SK-N-SH (cell line): ENCODE measurements around the gene TLX3. TPM values are rescaled to one million over a fixed set of nuclear protein-coding genes. Genes with fewer than 3 reads are reported as not detected.

Experiments
- CTCF ChIA-PET: fragments of 300-600, 350-600 bp; formaldehyde crosslinking; extraction: SDS; loops from one replicate; lab custom pipeline; 2021; lab: Yijun Ruan, JAX
- POLR2A ChIA-PET: fragments of 350-600 bp; sonication (Branson Sonifier 250); formaldehyde crosslinking; extraction: SDS; loops from one replicate; lab custom pipeline; 2020; ENCODE audit warnings: antibody characterized with exemption, inconsistent platforms; lab: Yijun Ruan, JAX
- DNase-seq: peaks from one replicate; pipeline ENCODE4 v3.0.0; 2012
- H2AFZ ChIP-seq: fragments of 200-600 bp; sonication (generic); 2 replicates; pipeline ENCODE4 v1.8.1; 2016; ENCODE audit warnings: antibody characterized with exemption, mild to moderate bottlenecking, low read depth
- H3F3A ChIP-seq: fragments of 200-600 bp; sonication (generic); replicated peaks from 2 replicates; pipeline ENCODE3; 2016; ENCODE audit warnings: antibody characterized with exemption, mild to moderate bottlenecking; ENCODE audit not compliant: insufficient read depth
- H3K27ac ChIP-seq, 2 experiments: fragments of 200-500 bp in 1 of 2; fragments of 200-600 bp in 1 of 2; sonication (Bioruptor generic) in 1 of 2; sonication (generic), shearing (Covaris generic) in 1 of 2; 2 replicates each; pipeline versions ENCODE4 v1.5.1 to v1.6.1; 2014 to 2016; ENCODE audit warnings: low read depth in 2 of 2, inconsistent platforms in 1 of 2, low read length in 1 of 2, mild to moderate bottlenecking in 1 of 2, mixed read lengths in 1 of 2
- H3K27me3 ChIP-seq: fragments of 200-600 bp; sonication (generic), shearing (Covaris generic); 2 replicates; pipeline ENCODE4 v1.6.1; 2016; ENCODE audit warnings: mixed run types; ENCODE audit not compliant: insufficient read depth
- H3K36me3 ChIP-seq, 2 experiments: fragments of 200-500 bp in 1 of 2; fragments of 200-600 bp in 1 of 2; sonication (Bioruptor generic) in 1 of 2; sonication (generic) in 1 of 2; replicated peaks in 1 of 2; 2 replicates each; pipeline versions ENCODE3 to v1.5.1; 2014 to 2016; ENCODE audit warnings: low read length in 1 of 2, mild to moderate bottlenecking in 1 of 2; ENCODE audit not compliant: insufficient read depth in 2 of 2, control insufficient read depth in 1 of 2
- H3K4me1 ChIP-seq, 2 experiments: fragments of 200-500 bp in 1 of 2; fragments of 200-600 bp in 1 of 2; sonication (Bioruptor generic) in 1 of 2; sonication (generic), shearing (Covaris generic) in 1 of 2; 2 replicates each; pipeline versions ENCODE4 v1.5.1 to v1.6.1; 2014 to 2016; ENCODE audit warnings: low read depth in 1 of 2, low read length in 1 of 2, mixed run types in 1 of 2; ENCODE audit not compliant: insufficient read depth in 2 of 2, control insufficient read depth in 1 of 2
- H3K4me2 ChIP-seq: fragments of 200-600 bp; sonication (generic), shearing (Covaris generic); 2 replicates; pipeline ENCODE4 v1.6.1; 2017; ENCODE audit warnings: mixed run types
- H3K4me3 ChIP-seq, 2 experiments: fragments of 200-500 bp in 1 of 2; fragments of 200-600 bp in 1 of 2; sonication (Bioruptor generic) in 1 of 2; sonication (generic), shearing (Covaris generic) in 1 of 2; 2 replicates each; pipeline versions ENCODE4 v1.5.1 to v1.8.1; 2014 to 2016; ENCODE audit warnings: low read depth in 2 of 2, inconsistent platforms in 1 of 2, low read length in 1 of 2, mild to moderate bottlenecking in 1 of 2, mixed read lengths in 1 of 2, moderate library complexity in 1 of 2
- H3K79me2 ChIP-seq: fragments of 200-600 bp; sonication (generic); 2 replicates; pipeline ENCODE4 v1.8.1; 2017; ENCODE audit warnings: mild to moderate bottlenecking; ENCODE audit not compliant: insufficient read depth
- H3K9ac ChIP-seq: fragments of 200-600 bp; sonication (generic); 2 replicates; pipeline ENCODE4 v1.6.1; 2017; ENCODE audit warnings: mixed run types
- H3K9me2 ChIP-seq: fragments of 200-600 bp; sonication (generic); 2 replicates; pipeline ENCODE4 v1.6.1; 2017; ENCODE audit warnings: mixed run types
- H3K9me3 ChIP-seq: fragments of 200-600 bp; sonication (generic); 2 replicates; pipeline ENCODE4 v1.6.1; 2017; ENCODE audit warnings: mixed run types, mild to moderate bottlenecking, moderate library complexity
- H4K20me1 ChIP-seq: fragments of 200-600 bp; sonication (generic); 2 replicates; pipeline ENCODE4 v1.6.1; 2017; ENCODE audit warnings: mild to moderate bottlenecking, mixed run types; ENCODE audit not compliant: insufficient read depth
- ELF1 ChIP-seq: IDR thresholded peaks from 2 replicates; pipeline ENCODE4 v1.4.0; 2012
- GATA2 ChIP-seq: sonication (generic); formaldehyde crosslinking; IDR thresholded peaks from 2 replicates; pipeline ENCODE4 v1.5.0; 2020; ENCODE audit warnings: mild to moderate bottlenecking, missing genetic modification reagents
- JUND ChIP-seq: IDR thresholded peaks from 2 replicates; pipeline ENCODE4 v1.4.0; 2012
- MAX ChIP-seq: IDR thresholded peaks from 2 replicates; pipeline ENCODE4 v1.4.0; 2012; ENCODE audit warnings: low read depth
- NFIC ChIP-seq: IDR thresholded peaks from 2 replicates; pipeline ENCODE4 v1.4.0; 2012; ENCODE audit warnings: borderline replicate concordance
- NRF1 ChIP-seq: IDR thresholded peaks from 2 replicates; pipeline ENCODE4 v1.6.1; 2012; ENCODE audit warnings: low read depth, mild to moderate bottlenecking, low read length
- RCOR1 ChIP-seq: fragments of 150-350 bp; IDR thresholded peaks from 2 replicates; pipeline ENCODE4 v1.6.1; 2017; ENCODE audit warnings: antibody characterized with exemption, low read length
- SIN3A ChIP-seq: IDR thresholded peaks from 2 replicates; pipeline ENCODE4 v1.6.1; 2012; ENCODE audit warnings: low read depth, mild to moderate bottlenecking, low read length, moderate library complexity, borderline replicate concordance
- ZBTB33 ChIP-seq: IDR thresholded peaks from 2 replicates; pipeline ENCODE4 v1.4.0; 2012; ENCODE audit warnings: low read depth, borderline replicate concordance
- WGBS: methylation state at CpG from one replicate; pipeline ENCODE4 v1.1.6; 2017; ENCODE audit warnings: low lambda C conversion rate; 5-methylcytosine and 5-hydroxymethylcytosine counted together
- polyA plus RNA-seq, 3 experiments: library from polyadenylated mRNA; depleted of rRNA; stranded (reverse); fragments of >200 nt; gene quantifications; 2 replicates each; pipeline ENCODE4 v1.2.3, GENCODE V29; 2012
- TF ChIP-seq, protein P1 (sequence below): fragments of 200-600 bp; sonication (generic); IDR thresholded peaks from 2 replicates; pipeline ENCODE4 v1.6.1; 2017; ENCODE audit warnings: antibody characterized with exemption, mild to moderate bottlenecking, moderate library complexity

The TLX3 gene
- polyA plus RNA-seq, 1 of the 3 experiments (the other 2 are of a cell fraction), result 4.7 TPM

DNA sequence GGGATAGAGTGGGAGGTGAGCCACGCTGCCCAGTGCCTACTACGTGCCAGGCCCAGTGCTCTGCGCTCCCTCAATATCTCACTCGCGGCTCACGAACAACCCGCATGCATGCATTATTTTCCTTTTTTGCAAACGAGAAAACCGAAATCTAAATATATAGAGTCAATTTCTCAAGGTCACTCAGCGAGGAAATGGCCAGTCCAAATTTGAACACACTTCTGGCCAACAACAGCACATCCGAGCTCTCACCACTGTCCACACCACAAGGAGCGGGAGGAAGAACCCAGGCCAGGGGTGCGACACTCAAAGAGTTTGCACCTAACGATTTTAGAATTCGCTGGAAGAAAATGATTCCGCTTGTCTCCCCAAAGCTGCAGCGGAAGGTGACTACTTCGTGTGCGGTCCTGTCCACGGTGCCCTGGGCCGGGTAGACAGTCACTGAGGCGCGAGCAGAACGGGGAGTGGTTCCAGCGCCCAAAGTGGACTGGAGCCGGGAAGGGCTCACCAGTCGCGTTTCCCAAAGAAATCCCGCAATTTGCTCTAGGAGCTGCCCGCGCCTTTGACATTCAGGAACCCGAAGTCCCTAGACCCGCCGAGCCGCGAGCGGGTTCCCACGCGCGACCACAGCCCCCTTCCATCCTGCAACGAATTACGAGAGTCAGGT is 1.1 kb upstream of the TLX3 start:
- H3F3A ChIP-seq, result peaks cover 3% of the 10 kb centered on the region
- H3K79me2 ChIP-seq, result peaks cover 8% of the 10 kb centered on the region; the same call in 1 of the 2 replicates
- WGBS, result 54% methylated on average over 37 of the region's 42 CpGs
- H3K9me3 ChIP-seq, result no peaks in the 10 kb centered on the region
- H3K4me1 ChIP-seq, result peaks cover 0 to 55% of the 10 kb centered on the region in 2 experiments; a peak in 2 of 4 replicates
- peak overlapping the region; percentile 98 for H3K4me2 ChIP-seq
- H2AFZ ChIP-seq, result peak overlapping the region; percentile 95
- no peaks in the 10 kb centered on the region for H3K36me3 ChIP-seq
- H3K9ac ChIP-seq, result peak overlapping the region; percentile 63; the same call in 1 of the 2 replicates
- no peaks in the 10 kb centered on the region for H4K20me1 ChIP-seq
- peak overlapping the region; percentile 86 to 87 for H3K4me3 ChIP-seq
- POLR2A ChIA-PET, result interaction anchor here (1.4 to 2.4 kb wide), 4 partner anchors 8 to 15 kb away, joined by 3 to 20 read pairs (median 8); no protein-coding TSS in a partner anchor
- peak overlapping the region in 1 of 2 experiments; percentile 95; a peak in 2 of 4 replicates for H3K27ac ChIP-seq
- CTCF ChIA-PET, result interaction anchor here (0.6 to 4.7 kb wide), 17 partner anchors 8 to 317 kb away, joined by 3 to 46 read pairs (median 4); no protein-coding TSS in a partner anchor
- DNase-seq, result no peak
- no peaks in the 10 kb centered on the region; the same call in 1 of the 2 replicates for H3K27me3 ChIP-seq
- no peaks in the 10 kb centered on the region for H3K9me2 ChIP-seq
- TF ChIP-seq NRF1, result no peak
- TF ChIP-seq GATA2 (CRISPR knock-in tag), result no peak
- TF ChIP-seq ZBTB33, result no peak
- TF ChIP-seq ELF1, result no peak
- TF ChIP-seq SIN3A, result no peak
- TF ChIP-seq JUND, result no peak
- TF ChIP-seq MAX, result no peak
- TF ChIP-seq, protein P1, sequence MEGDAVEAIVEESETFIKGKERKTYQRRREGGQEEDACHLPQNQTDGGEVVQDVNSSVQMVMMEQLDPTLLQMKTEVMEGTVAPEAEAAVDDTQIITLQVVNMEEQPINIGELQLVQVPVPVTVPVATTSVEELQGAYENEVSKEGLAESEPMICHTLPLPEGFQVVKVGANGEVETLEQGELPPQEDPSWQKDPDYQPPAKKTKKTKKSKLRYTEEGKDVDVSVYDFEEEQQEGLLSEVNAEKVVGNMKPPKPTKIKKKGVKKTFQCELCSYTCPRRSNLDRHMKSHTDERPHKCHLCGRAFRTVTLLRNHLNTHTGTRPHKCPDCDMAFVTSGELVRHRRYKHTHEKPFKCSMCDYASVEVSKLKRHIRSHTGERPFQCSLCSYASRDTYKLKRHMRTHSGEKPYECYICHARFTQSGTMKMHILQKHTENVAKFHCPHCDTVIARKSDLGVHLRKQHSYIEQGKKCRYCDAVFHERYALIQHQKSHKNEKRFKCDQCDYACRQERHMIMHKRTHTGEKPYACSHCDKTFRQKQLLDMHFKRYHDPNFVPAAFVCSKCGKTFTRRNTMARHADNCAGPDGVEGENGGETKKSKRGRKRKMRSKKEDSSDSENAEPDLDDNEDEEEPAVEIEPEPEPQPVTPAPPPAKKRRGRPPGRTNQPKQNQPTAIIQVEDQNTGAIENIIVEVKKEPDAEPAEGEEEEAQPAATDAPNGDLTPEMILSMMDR, result no peak
- TF ChIP-seq RCOR1, result no peak
- TF ChIP-seq NFIC, result no peak
